ENCODE data around the gene CTDP1.

Gene CTDP1

DNA sequence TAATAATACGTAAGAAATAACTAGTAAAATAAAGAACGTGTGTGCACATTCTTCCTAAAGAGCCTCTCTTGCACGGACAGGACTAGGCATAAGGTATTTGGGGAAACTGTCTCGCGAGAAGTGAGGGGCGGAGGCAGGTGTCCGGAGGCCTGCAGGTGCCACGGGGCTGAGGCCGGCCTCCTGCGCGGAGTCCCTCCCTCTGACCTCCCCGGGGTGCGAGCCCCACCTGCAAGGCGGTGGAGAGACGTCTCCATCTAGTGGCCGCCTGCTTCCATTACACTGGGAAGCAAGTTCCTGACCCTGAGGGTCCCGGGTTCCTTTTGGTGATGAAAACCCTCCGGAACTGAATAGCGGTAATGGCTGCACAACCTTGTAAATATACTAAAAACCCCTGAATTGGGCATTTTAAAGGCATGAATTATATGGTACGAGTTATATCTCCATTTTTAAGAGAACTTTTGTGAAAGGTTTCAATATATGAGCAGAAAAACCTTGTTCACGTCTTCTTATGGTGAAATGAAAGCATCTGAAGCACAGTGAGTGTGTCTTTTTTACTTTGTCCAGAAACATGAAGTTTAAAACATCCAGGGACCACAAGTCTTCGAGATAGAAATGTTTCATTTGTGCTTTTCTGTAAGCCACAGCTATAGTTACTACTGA lies 35.5 kb upstream of the CTDP1 start:
- peak; percentile 69 to 72 for DNase-seq

GRCh38 chr18:79644666-79645057 lies 34.9 kb upstream of the CTDP1 start:
- DNase-seq, result no peak

DNA sequence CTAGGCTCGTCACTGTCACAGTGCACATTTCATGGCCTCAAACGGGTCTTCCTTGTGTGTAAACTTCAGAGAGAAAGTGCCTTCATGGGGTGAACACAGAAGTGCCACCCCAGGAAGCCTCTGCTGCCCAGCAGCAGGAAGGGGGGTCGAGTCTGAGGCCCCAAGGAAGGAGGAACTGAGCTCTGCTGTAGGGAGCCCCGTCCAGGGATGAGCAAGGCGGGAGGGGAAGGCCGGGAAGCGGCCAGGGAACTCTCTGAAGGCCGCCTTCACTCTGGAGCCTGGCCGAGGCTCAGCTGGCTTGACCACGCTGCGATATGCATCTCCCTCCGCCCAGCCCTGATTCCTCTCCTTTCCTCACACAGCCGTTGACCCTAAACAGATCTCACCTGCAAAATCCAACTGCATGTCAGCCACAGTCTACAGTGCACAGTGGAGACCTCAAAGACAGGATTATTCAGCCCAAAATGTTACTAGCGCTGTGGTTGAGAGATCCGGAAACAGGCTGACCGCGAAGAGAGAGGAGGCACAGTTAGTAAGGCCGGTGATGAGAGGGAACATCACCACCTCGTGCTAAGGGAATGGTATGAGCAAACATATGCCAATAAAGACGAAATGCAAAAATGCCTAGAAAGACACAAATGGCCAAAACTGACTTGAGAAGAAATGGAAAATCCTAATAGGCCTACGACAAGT lies 34.2 kb upstream of the CTDP1 start:
- no peak for DNase-seq

GRCh38 chr18:79647307-79647706 lies 32.3 kb upstream of the CTDP1 start:
- no peak for DNase-seq

DNA sequence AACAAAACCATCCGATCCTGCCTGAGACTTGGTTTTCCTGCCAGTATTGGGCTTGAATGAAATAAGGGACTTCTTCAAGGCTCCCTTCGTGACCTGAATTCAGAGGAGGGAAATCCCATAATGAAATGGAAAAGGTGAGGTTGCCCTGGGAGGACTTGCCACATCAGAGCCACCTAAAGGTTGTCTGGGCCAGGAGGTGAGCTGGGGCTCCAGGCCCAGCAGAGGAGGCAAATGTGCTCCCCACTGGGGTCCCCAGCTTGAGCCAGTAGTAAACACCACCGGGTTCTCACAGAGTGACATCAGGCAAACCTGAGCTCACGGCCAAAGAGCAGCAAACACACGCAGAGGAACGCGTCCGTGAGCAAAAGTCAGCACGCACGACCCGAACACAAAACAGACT lies 28.6 kb upstream of the CTDP1 start:
- no peak for DNase-seq

- no peak for DNase-seq
Observed at GRCh38 chr18:79657342-79657996, 22.1 kb upstream of the CTDP1 start.

GRCh38 chr18:79658366-79658765 lies 21.2 kb upstream of the CTDP1 start:
- DNase-seq, result no peak

DNA sequence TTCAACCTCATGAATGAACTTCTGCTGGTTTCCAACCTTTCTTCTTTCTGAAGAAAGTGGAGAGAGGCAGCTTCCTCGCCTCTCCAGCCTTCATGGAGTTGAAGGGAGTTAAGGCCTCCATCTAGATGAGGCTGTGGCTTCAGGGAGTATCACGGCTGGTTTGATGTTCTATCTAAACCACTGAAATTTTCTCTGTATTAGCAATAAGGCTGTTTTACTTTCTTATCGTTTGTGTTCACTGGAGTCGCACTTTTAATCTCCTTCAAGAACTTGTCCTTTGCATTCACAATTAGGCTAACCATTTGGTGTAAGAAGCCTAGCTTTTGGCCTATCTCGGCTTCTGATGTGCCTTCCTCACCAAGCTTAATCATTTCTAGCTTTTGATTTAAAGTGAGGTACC lies 19.9 kb upstream of the CTDP1 start:
- no peak for DNase-seq

GRCh38 chr18:79662034-79662433 lies 17.6 kb upstream of the CTDP1 start:
- DNase-seq, result no peak

DNA sequence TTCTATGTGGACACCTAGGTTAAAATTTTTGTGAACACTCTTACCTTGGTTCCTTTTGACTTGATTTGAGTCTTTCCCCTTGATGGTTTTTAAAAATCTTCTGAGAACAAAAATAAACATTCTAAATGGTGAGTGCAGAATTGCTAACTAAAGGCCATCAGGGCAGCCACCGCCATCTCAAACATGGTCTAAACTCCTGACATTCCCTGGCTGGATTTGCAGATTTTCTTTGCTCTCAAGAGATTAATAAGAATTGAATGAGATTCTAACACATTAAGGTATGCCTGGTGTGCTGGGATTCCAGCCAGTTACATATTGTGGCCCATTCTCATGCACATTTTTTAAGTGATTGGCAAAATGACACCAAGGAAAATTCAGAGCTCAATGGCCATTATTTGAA lies 17.2 kb upstream of the CTDP1 start:
- no peak for DNase-seq

GRCh38 chr18:79664525-79665125 lies 15.0 kb upstream of the CTDP1 start:
- DNase-seq, result no peak

DNA sequence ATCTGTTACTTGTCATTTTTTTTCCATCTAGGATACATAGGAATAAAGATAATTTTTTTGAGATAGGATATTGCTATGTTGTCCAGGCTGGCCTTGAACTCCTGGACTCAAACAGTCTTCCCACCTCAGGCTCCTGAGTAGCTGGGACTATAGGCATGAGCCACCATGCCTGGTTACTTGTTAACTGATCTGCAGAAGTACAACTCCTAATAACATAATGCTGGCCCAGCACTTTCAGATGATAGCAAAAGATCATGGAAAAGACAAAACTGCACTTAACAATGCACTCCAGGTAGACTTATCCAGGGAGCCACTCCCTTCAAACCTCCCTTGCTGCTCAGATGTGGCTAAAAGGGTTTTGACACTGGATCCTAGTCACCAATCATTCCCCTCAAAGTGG lies 11.4 kb upstream of the CTDP1 start:
- no peak for DNase-seq

DNA sequence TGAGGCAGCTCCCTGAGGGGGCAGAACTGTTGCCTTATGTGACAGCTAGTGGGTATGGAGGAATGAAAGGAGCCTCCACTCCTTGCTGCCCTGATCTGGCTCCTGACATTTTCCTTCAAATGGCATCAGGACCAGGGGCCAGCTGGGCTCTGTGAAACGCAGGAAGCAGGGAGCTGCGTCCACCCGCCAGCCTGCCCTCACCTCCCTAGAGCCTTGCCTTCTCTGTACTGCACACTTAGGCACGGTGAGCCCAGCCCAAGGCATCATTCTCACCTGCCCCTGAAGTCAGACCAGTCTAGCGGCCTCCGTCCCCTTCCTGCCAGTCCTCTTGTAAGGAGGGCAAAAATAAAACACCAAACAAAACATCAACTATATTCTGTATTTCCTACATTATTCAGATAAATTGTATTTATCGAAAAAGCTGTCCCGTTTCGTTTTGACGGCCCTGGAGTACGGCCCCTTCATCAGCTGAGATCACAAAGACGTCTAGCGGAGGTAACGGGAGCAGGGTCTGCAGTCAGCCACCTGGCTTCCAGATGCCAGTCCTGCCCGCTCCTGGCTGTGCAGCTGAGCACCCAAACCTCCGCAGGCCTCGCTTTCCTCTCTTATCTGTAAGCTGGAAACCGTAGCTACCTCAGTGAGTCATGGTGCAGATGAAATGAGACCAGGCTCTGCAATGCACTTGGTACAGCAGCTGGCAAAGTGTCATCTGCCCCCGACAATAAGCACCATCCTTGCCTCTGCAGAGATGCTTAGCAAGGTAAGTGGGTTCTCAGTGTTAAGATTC lies 6.9 kb upstream of the CTDP1 start:
- DNase-seq, result no peak

DNA sequence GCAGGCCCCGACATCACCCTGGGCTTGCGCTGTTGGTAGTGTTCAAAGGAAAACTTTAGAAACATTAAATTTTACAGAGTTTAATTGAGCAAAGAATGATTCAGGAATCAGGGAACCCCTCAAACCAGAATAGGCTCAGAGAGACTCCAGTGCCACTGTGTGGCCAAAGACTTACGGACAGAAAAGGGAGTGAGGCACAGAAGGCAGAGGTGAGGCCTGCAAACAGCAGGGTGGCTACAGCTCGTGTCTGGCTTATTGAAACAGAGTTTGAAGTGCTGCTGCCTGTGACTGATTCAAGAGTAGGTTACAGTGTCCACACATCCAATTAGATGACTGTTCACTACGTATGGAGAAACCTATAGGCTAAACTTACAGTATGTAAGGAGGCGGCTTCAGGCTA lies 2.4 kb upstream of the CTDP1 start:
- no peak for DNase-seq

- no peak for DNase-seq
Observed at GRCh38 chr18:79677840-79678239, 1.8 kb upstream of the CTDP1 start.

GRCh38 chr18:79678665-79679551 lies 695 bp upstream of the CTDP1 start:
- peak; percentile 99 for DNase-seq

DNA sequence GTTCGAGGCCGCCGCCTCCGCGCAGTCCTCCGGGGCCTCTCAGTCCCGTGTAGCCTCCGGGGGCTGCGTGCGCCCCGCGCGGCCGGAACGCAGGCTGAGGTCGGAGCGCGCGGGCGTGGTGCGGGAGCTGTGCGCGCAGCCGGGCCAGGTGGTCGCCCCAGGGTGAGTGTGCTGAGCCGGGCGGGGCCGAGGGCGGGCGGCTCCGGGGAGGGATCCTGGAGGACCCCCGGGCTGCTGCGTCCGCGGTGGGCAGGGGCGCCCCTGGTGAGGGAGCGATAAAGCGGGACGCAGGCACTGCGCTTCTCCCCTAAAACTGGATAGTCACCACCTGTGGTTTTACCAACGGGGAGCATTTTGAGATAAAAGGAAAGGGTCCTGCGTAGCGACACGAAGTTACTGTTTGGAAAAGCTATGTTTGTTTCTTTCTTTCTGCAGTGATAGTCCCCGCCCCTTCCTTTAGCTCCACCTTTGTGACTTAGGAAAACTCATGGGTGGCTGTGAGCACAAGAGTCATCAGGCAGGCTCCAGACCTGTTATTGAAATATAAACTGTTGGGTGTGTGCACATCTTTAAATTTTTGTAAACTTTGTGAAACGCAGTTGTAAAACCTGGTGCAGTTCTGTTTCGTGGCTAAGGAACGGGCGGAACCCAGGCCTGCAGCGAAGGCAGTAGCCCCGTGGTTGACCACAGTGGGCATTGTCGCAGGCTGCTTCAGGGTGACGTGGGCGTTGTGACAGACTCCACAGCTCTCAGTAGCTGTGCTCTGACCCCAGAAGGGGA lies 687 bp downstream of the CTDP1 start:
- DNase-seq, result peak; percentile 43 to 49

GRCh38 chr18:79680891-79681339 lies 1.3 kb downstream of the CTDP1 start:
- no peak for DNase-seq

DNA sequence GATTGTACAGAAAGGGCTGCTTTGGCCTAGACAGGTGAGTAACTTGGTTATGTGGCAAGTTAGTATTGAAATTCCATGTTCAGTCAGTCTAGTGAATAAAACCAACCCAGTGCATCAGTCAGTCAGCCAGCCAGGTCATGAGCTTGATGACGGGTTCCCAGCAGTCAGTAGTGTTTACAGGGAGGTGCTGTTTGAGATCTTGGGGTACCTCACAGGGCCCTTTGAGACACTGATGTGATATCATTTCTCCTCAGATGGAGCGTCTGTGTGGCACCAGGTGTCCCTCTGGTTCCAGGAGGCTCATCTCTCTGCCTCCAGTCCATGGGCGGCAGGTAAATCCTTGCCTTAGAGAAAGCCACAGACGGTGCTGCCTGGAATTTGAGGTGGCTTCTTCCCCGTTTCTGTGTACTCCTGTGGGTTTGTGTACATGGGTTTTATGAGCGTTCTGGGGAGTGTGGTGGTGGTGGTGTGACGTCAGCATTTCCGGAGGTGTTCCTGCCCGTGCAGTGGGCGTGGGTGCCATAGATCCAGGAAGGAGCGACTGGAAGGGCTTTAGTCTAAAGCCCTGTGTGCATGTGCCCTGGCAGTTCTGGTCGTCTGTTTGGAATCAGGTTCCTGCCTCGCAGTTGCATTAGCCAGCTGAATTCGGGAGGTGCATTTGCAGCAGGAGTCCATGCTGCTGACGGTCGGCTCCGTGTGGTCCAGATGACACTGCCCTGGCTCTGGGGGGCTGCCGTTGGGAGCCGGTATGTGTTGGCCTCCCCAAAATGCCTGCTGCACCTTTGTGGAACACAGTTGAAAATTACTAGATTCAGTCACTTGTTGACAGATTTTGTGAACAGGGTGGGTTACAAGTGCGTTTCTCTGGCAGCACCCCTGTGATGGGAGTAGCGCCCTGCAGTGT lies 2.1 kb downstream of the CTDP1 start:
- DNase-seq, result peak; percentile 64 to 70

DNA sequence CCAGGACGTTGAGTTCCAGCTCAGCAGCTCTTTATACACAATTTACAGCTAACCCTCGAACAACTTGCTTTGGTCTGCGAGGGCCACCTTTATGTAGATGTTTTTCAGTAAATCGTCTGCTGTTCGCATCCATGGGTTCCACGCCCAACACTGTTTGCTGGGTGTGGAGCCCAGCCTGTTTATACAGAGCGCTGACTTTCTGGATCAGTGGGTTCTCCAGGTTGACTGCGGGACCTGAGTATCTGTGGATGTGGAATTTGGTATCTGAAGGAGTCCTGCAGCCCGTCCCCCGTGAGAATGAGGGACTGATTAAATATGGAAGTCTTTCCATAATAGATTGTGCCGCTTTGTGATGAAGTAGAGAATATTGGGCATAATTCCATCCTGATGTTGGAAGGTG lies 2.9 kb downstream of the CTDP1 start:
- no peak for DNase-seq

All from CD4-positive, alpha-beta T cell treated with Interleukin-1 beta for 1 hour (primary cell).